K562 (cell line): ENCODE data around the gene PRRC2B. TPM values are rescaled to one million over a fixed set of nuclear protein-coding genes. Genes with fewer than 3 reads are reported as not detected.

Source experiments
- ADNP ChIP-seq: fragments of 200-800 bp; sonication (Bioruptor generic); IDR thresholded peaks from 2 replicates; pipeline ENCODE4 v1.6.1; 2016; ENCODE audit warnings: missing genetic modification characterization, missing compliant biosample characterization
- BRF2 ChIP-seq: IDR thresholded peaks from 3 replicates; pipeline ENCODE4 v1.6.1; 2011; ENCODE audit warnings: borderline replicate concordance, mild to moderate bottlenecking; ENCODE audit not compliant: insufficient read length, insufficient read depth
- ERF ChIP-seq: fragments of 450-650 bp; formaldehyde crosslinking; IDR thresholded peaks from 2 replicates; pipeline ENCODE4 v1.4.0; 2020; ENCODE audit warnings: mild to moderate bottlenecking, mixed read lengths
- FOXP1 ChIP-seq: sonication (generic); formaldehyde crosslinking; IDR thresholded peaks from 2 replicates; pipeline ENCODE4 v1.8.0; 2022; ENCODE audit warnings: mild to moderate bottlenecking, missing genetic modification reagents
- HDGF ChIP-seq: fragments of 450-650 bp; IDR thresholded peaks from 2 replicates; pipeline ENCODE4 v1.6.1; 2016
- HNRNPK ChIP-seq: fragments of 200-400 bp; formaldehyde crosslinking; IDR thresholded peaks from one replicate; pipeline ENCODE4 v1.6.1; 2018; ENCODE audit warnings: mild to moderate bottlenecking, low read depth, low read length; ENCODE audit not compliant: poor library complexity, severe bottlenecking
- IRF2 ChIP-seq: sonication (generic); formaldehyde crosslinking; IDR thresholded peaks from 2 replicates; pipeline ENCODE4 v1.8.1; 2022; ENCODE audit warnings: mild to moderate bottlenecking, missing genetic modification reagents
- KLF6 ChIP-seq: fragments of 250-450 bp; sonication (Bioruptor Pico); IDR thresholded peaks from 2 replicates; pipeline ENCODE4 v1.4.0; 2020; ENCODE audit warnings: mild to moderate bottlenecking, moderate library complexity, borderline replicate concordance
- LCOR ChIP-seq: sonication (generic); formaldehyde crosslinking; IDR thresholded peaks from 2 replicates; pipeline ENCODE4 v1.8.0; 2022; ENCODE audit warnings: mild to moderate bottlenecking, missing genetic modification reagents
- MTA1 ChIP-seq: fragments of 450-650 bp; IDR thresholded peaks from 2 replicates; pipeline ENCODE4 v1.6.1; 2017; ENCODE audit warnings: borderline replicate concordance
- PHF21A ChIP-seq: fragments of 450-650 bp; IDR thresholded peaks from 2 replicates; pipeline ENCODE4 v1.6.1; 2017; ENCODE audit warnings: low read depth, borderline replicate concordance
- PURB ChIP-seq: sonication (generic); formaldehyde crosslinking; IDR thresholded peaks from 2 replicates; pipeline ENCODE4 v1.9.0; 2021; ENCODE audit warnings: low read depth, mild to moderate bottlenecking, missing genetic modification reagents
- SIN3B ChIP-seq: fragments of 450-650 bp; IDR thresholded peaks from 2 replicates; pipeline ENCODE4 v1.6.1; 2017; ENCODE audit warnings: low read depth, mild to moderate bottlenecking, moderate library complexity
- XRCC3 ChIP-seq: fragments of 450-650 bp; IDR thresholded peaks from 2 replicates; pipeline ENCODE4 v1.6.1; 2017; ENCODE audit warnings: mild to moderate bottlenecking, moderate library complexity
- ZHX1 ChIP-seq: fragments of 150-350 bp; conservative IDR thresholded peaks from 2 replicates; pipeline ENCODE4 v1.6.1; 2014; ENCODE audit warnings: low read length
- ZNF140 ChIP-seq: fragments of 250-450 bp; sonication (Bioruptor Pico); IDR thresholded peaks from 2 replicates; pipeline ENCODE4 v1.8.0; 2021; ENCODE audit warnings: moderate library complexity, mild to moderate bottlenecking, inconsistent platforms
- ZNF707 ChIP-seq: fragments of 250-450 bp; sonication (Bioruptor Pico); conservative IDR thresholded peaks from 2 replicates; pipeline ENCODE4 v1.8.0; 2022; ENCODE audit warnings: inconsistent platforms, mild to moderate bottlenecking, moderate library complexity
- ZNF785 ChIP-seq: fragments of 250-450 bp; sonication (Bioruptor Pico); IDR thresholded peaks from 2 replicates; pipeline ENCODE4 v1.4.0; 2020; ENCODE audit warnings: mild to moderate bottlenecking
- polyA plus RNA-seq, 8 experiments: library from polyadenylated mRNA; depleted of rRNA in 4 of 8; stranded (reverse) in 5 of 8; unstranded in 3 of 8; fragments of >200 nt; fragmentation: Nextera tagmentation in 2 of 8; fragmentation: Illumina TruSeq in 1 of 8; extraction: Ambion mirVana in 2 of 8; extraction: Trizol in 1 of 8; gene quantifications; 2 replicates each; pipeline versions ENCODE4 v1.2.1 to v1.2.3, GENCODE V29; 2011 to 2014; ENCODE audit warnings: inconsistent platforms in 1 of 8, missing spikeins in 1 of 8
- total RNA-seq, 7 experiments: library from RNA; depleted of rRNA in 6 of 7; stranded (reverse); fragments of >200 nt in 6 of 7; fragmentation: Illumina TruSeq in 2 of 7; extraction: Trizol in 2 of 7; gene quantifications; 2 replicates each; pipeline versions ENCODE4 v1.2.1 to v1.2.3, GENCODE V29; 2011 to 2021; ENCODE audit warnings: low replicate concordance in 1 of 7
- TF ChIP-seq, protein P1 (sequence below): fragments of 250-450 bp; sonication (Bioruptor Pico); IDR thresholded peaks from 2 replicates; pipeline ENCODE4 v1.5.0; 2020; ENCODE audit warnings: mild to moderate bottlenecking, borderline replicate concordance
- TF ChIP-seq, protein P2 (sequence below): fragments of 450-650 bp; formaldehyde crosslinking; IDR thresholded peaks from 2 replicates; pipeline ENCODE4 v1.4.0; 2022; ENCODE audit warnings: missing genetic modification characterization
- TF ChIP-seq, protein P3 (sequence below): fragments of 250-450 bp; sonication (Bioruptor Pico); IDR thresholded peaks from 2 replicates; pipeline ENCODE4 v1.8.0; 2022; ENCODE audit warnings: moderate library complexity, mild to moderate bottlenecking, inconsistent platforms

PRRC2B gene
- total and polyA plus RNA-seq, 9 of the 15 experiments (the other 6 are each of a cell fraction or from before 2014, with no cell fraction given), result 0.34 to 125 (median 30.9) TPM

- TF ChIP-seq ZNF785, result no peak
- TF ChIP-seq, protein P1, sequence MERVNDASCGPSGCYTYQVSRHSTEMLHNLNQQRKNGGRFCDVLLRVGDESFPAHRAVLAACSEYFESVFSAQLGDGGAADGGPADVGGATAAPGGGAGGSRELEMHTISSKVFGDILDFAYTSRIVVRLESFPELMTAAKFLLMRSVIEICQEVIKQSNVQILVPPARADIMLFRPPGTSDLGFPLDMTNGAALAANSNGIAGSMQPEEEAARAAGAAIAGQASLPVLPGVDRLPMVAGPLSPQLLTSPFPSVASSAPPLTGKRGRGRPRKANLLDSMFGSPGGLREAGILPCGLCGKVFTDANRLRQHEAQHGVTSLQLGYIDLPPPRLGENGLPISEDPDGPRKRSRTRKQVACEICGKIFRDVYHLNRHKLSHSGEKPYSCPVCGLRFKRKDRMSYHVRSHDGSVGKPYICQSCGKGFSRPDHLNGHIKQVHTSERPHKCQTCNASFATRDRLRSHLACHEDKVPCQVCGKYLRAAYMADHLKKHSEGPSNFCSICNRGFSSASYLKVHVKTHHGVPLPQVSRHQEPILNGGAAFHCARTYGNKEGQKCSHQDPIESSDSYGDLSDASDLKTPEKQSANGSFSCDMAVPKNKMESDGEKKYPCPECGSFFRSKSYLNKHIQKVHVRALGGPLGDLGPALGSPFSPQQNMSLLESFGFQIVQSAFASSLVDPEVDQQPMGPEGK (CRISPR knock-in tag), result no peak
- TF ChIP-seq PURB (CRISPR knock-in tag), result no peak
- TF ChIP-seq SIN3B, result peak; percentile 70; the same call in 1 of the 2 replicates
- TF ChIP-seq HDGF, result 0 out of 2 replicates have a peak, but pooled peaks have one; percentile 48
- no peak for TF ChIP-seq ZHX1
- TF ChIP-seq MTA1, result no peak
- TF ChIP-seq BRF2, result no peak
- TF ChIP-seq PHF21A, result 0 out of 2 replicates have a peak, but pooled peaks have one; percentile 54
- TF ChIP-seq ADNP (tag), result no peak
- no peak for TF ChIP-seq XRCC3
- TF ChIP-seq, protein P2, sequence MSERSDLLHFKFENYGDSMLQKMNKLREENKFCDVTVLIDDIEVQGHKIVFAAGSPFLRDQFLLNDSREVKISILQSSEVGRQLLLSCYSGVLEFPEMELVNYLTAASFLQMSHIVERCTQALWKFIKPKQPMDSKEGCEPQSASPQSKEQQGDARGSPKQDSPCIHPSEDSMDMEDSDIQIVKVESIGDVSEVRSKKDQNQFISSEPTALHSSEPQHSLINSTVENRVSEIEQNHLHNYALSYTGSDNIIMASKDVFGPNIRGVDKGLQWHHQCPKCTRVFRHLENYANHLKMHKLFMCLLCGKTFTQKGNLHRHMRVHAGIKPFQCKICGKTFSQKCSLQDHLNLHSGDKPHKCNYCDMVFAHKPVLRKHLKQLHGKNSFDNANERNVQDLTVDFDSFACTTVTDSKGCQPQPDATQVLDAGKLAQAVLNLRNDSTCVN (CRISPR knock-in tag), result no peak
- peak; percentile 73; the same call in 1 of the 2 replicates for TF ChIP-seq FOXP1 (CRISPR knock-in tag)
- no peak for TF ChIP-seq ZNF707
- no peak for TF ChIP-seq IRF2
- TF ChIP-seq, protein P3, sequence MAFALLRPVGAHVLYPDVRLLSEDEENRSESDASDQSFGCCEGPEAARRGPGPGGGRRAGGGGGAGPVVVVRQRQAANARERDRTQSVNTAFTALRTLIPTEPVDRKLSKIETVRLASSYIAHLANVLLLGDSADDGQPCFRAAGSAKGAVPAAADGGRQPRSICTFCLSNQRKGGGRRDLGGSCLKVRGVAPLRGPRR (CRISPR knock-in tag), result no peak
- peak; percentile 72; the same call in 1 of the 2 replicates for TF ChIP-seq LCOR (CRISPR knock-in tag)
- no peak for TF ChIP-seq ZNF140
- no peak for TF ChIP-seq KLF6
- no peak for TF ChIP-seq HNRNPK
- no peak for TF ChIP-seq ERF (CRISPR knock-in tag)
These were observed 109.1 kb downstream of the PRRC2B start, which contains the start of gene POMT1 (continued) for GRCh38 chr9:131502781-131503625.
